ENCODE data around the gene ZFP36L2. TPM values are rescaled to one million over a fixed set of nuclear protein-coding genes. Genes with fewer than 3 reads are reported as not detected.
A peak's percentile ranks its signal among the peaks of the same experiment; 100 is the strongest.

The ZFP36L2 gene
- total and polyA plus RNA-seq, 2 experiments from 2014 or later = 37.9 to 38.4 TPM

DNA sequence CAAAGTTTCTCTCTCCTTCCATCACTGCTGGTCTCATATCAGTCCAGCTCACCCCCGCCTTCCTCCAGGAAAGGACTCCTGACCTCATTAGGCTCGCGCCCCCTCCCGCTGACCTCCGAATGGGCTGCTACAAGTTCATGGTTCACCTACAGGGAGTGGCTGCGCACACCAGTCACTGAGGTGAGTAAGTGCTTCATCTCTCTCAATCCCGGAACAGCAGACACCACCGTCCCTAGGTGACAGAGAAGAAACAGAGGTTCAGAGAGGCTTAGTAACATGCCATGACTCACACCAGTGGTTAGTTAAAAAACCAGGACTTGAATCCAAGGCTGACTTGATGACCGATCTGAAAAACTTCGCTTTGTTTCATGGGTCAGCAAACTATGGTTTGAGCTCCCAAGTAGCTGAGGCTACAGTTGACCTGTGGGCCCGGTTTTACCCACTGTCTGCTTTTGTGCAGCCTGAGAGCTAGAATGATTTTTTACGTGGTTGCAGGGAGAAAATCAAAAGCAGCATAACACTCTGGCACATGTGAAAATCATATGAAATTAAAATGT, 42.0 kb downstream of the ZFP36L2 start (continued):
- TF ChIP-seq ZNF462 (CRISPR knock-in tag; IDR thresholded peaks at IDR 0.05) (no peak), POLR2AphosphoS5 (IDR thresholded peaks at IDR 0.05; ENCODE audit: low read depth) (no peak), ZNF331 (CRISPR knock-in tag; IDR thresholded peaks at IDR 0.05; ENCODE audit: low read depth) (no peak), JUNB (IDR thresholded peaks at IDR 0.05; ENCODE audit: unreplicated experiment) (no peak)
- TF ChIP-seq, protein P1, sequence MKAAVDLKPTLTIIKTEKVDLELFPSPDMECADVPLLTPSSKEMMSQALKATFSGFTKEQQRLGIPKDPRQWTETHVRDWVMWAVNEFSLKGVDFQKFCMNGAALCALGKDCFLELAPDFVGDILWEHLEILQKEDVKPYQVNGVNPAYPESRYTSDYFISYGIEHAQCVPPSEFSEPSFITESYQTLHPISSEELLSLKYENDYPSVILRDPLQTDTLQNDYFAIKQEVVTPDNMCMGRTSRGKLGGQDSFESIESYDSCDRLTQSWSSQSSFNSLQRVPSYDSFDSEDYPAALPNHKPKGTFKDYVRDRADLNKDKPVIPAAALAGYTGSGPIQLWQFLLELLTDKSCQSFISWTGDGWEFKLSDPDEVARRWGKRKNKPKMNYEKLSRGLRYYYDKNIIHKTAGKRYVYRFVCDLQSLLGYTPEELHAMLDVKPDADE (IDR thresholded peaks at IDR 0.05) = no peak

GRCh38 chr2:43183743-43184142, 42.7 kb downstream of the ZFP36L2 start:
- Histone ChIP-seq H3F3A (replicated peaks; ENCODE audit: low read depth) (peaks cover 9% of the 10 kb centered on the region; the same call in 1 of the 2 replicates), H4K20me1 (replicated peaks; ENCODE audit: insufficient read depth) (no peaks in the 10 kb centered on the region), H3K4me1 (ENCODE audit: insufficient read depth) (peaks cover 37% of the 10 kb centered on the region), H2AFZ (peak overlapping the region; percentile 59; the same call in 1 of the 2 replicates), H3K9me2 (ENCODE audit: insufficient read depth) (no peaks in the 10 kb centered on the region), H3K4me3 (no peak overlapping the region), H3K36me3 (ENCODE audit: insufficient read depth) (no peaks in the 10 kb centered on the region), H3K27ac (ENCODE audit: low read depth) (no peak overlapping the region), H3K79me2 (replicated peaks; ENCODE audit: insufficient read depth) (no peaks in the 10 kb centered on the region), H3K4me2 (no peak overlapping the region), H3K27me3 (ENCODE audit: insufficient read depth) (no peaks in the 10 kb centered on the region)
- H3K36me3 Mint-ChIP-seq (ENCODE audit: low read depth) = no peaks in the 10 kb centered on the region
- ATAC-seq (no peak), DNase-seq (ENCODE audit: low spot score) (no peak)
- TF ChIP-seq STAT1 (IDR thresholded peaks at IDR 0.05; ENCODE audit: unreplicated experiment) = no peak
- H3K4me1 Mint-ChIP-seq = peaks cover 63% of the 10 kb centered on the region
- peaks cover 24% of the 10 kb centered on the region for H3K27me3 Mint-ChIP-seq (ENCODE audit: insufficient read depth, low read depth, poor library complexity)
- no peak overlapping the region for H3K4me3 Mint-ChIP-seq
- H3K27ac Mint-ChIP-seq = no peak overlapping the region
- no peaks in the 10 kb centered on the region; the same call in 1 of the 3 replicates for H3K9me3 Mint-ChIP-seq

Data from GM23338 (cell line).